Measurements from ENCODE around the gene GPR35. TPM values are rescaled to one million over a fixed set of nuclear protein-coding genes. Genes with fewer than 3 reads are reported as not detected.

GPR35 gene
- polyA plus RNA-seq, 1 of the 3 experiments (the other 2 are of a cell fraction), result 1.2 TPM

- no peak for TF ChIP-seq PBX3 (IDR thresholded peaks at IDR 0.05)
- TF ChIP-seq EP300 (IDR thresholded peaks at IDR 0.05; ENCODE audit: borderline replicate concordance in 1 of 2, low read depth in 1 of 2, low read length in 1 of 2), result no peak
- TF ChIP-seq YY1 (IDR thresholded peaks at IDR 0.05; ENCODE audit: low read depth), result no peak
- TF ChIP-seq FOSL2 (IDR thresholded peaks at IDR 0.05; ENCODE audit: borderline replicate concordance, low read depth), result no peak
- TF ChIP-seq USF2 (IDR thresholded peaks at IDR 0.05; ENCODE audit: borderline replicate concordance, low read depth, low read length), result no peak
- TF ChIP-seq NFIC (IDR thresholded peaks at IDR 0.05; ENCODE audit: borderline replicate concordance), result no peak
These were observed 18.0 kb downstream of the GPR35 start (continued) for GRCh38 chr2:240643093-240643810.

GRCh38 chr2:240643811-240644150 lies 18.5 kb downstream of the GPR35 start:
- WGBS (ENCODE audit: low lambda C conversion rate), result 69% methylated on average over 11 of the region's 15 CpGs
- H2AFZ ChIP-seq (ENCODE audit: low read depth), result no peak overlapping the region
- H3K79me2 ChIP-seq (ENCODE audit: insufficient read depth), result no peaks in the 10 kb centered on the region
- H3K27ac ChIP-seq (ENCODE audit: low read depth in 2 of 2, low read length in 1 of 2), result no peak overlapping the region
- ChIA-PET POLR2A (no interaction called here), CTCF (interaction anchor here (1.1 to 1.2 kb wide), 2 partner anchors 24 to 197 kb away, joined by 3 to 5 read pairs; no protein-coding TSS in a partner anchor)
- no peaks in the 10 kb centered on the region for H3K9me2 ChIP-seq
- DNase-seq, result no peak
- H3K4me1 ChIP-seq (ENCODE audit: control insufficient read depth in 1 of 2, insufficient read depth in 2 of 2, low read depth in 1 of 2, low read length in 1 of 2), result no peaks in the 10 kb centered on the region; a peak in 1 of 4 replicates
- no peaks in the 10 kb centered on the region for H4K20me1 ChIP-seq (ENCODE audit: insufficient read depth)
- no peaks in the 10 kb centered on the region for H3K36me3 ChIP-seq (replicated peaks in 1 of 2; ENCODE audit: control insufficient read depth in 1 of 2, insufficient read depth in 2 of 2, low read length in 1 of 2)
- TF ChIP-seq MEF2A (IDR thresholded peaks at IDR 0.05; ENCODE audit: borderline replicate concordance, low read depth), result no peak
- TF ChIP-seq IRF3 (IDR thresholded peaks at IDR 0.05; ENCODE audit: low read depth, low read length), result no peak
- TF ChIP-seq FOXJ3 (CRISPR knock-in tag; IDR thresholded peaks at IDR 0.05), result no peak
- no peak for TF ChIP-seq TCF12 (IDR thresholded peaks at IDR 0.05)
- TF ChIP-seq FOXM1 (IDR thresholded peaks at IDR 0.05; ENCODE audit: low read depth), result no peak
- TF ChIP-seq NFIC (IDR thresholded peaks at IDR 0.05; ENCODE audit: borderline replicate concordance), result no peak
- TF ChIP-seq MAX (IDR thresholded peaks at IDR 0.05; ENCODE audit: low read depth), result no peak
- TF ChIP-seq USF1 (IDR thresholded peaks at IDR 0.05; ENCODE audit: borderline replicate concordance, low read depth), result no peak
- no peak for TF ChIP-seq YY1 (IDR thresholded peaks at IDR 0.05; ENCODE audit: low read depth)
- no peak for TF ChIP-seq EP300 (IDR thresholded peaks at IDR 0.05; ENCODE audit: borderline replicate concordance in 1 of 2, low read depth in 1 of 2, low read length in 1 of 2)
- TF ChIP-seq CTCF (IDR thresholded peaks at IDR 0.05), result no peak
- TF ChIP-seq MXI1 (IDR thresholded peaks at IDR 0.05; ENCODE audit: low read depth, low read length), result no peak
- no peak for TF ChIP-seq ELF1 (IDR thresholded peaks at IDR 0.05)
- TF ChIP-seq PBX3 (IDR thresholded peaks at IDR 0.05), result no peak
- no peak for TF ChIP-seq EZH2phosphoT487 (IDR thresholded peaks at IDR 0.05; ENCODE audit: borderline replicate concordance, low read depth)
- no peak for TF ChIP-seq GABPA (IDR thresholded peaks at IDR 0.05; ENCODE audit: low read depth)
- no peak for TF ChIP-seq JUND (IDR thresholded peaks at IDR 0.05)
- H3K4me3 ChIP-seq (ENCODE audit: low read depth in 2 of 2, low read length in 1 of 2), result no peak overlapping the region
- H3K4me2 ChIP-seq, result no peak overlapping the region
- no peak overlapping the region for H3K9ac ChIP-seq
- no peaks in the 10 kb centered on the region; the same call in 1 of the 2 replicates for H3K27me3 ChIP-seq (ENCODE audit: insufficient read depth)
- no peaks in the 10 kb centered on the region for H3F3A ChIP-seq (replicated peaks; ENCODE audit: insufficient read depth)
- H3K9me3 ChIP-seq, result no peaks in the 10 kb centered on the region

All from SK-N-SH (cell line).